ENCODE results near the gene DOCK9.

Gene DOCK9

GRCh38 chr13:98959291-98959690, 18.6 kb downstream of the DOCK9 start:
- H3K27me3 ChIP-seq (replicated peaks; ENCODE audit: control insufficient read depth, insufficient read depth, low read length): no peaks in the 10 kb centered on the region
- no peaks in the 10 kb centered on the region for H3K36me3 ChIP-seq (ENCODE audit: control insufficient read depth, insufficient read depth, low read length, severe bottlenecking)
- H3K9ac ChIP-seq (ENCODE audit: low read length): no peak overlapping the region
- no peaks in the 10 kb centered on the region for H3K9me3 ChIP-seq (ENCODE audit: control insufficient read depth, low read length)
- H3K4me1 ChIP-seq (ENCODE audit: control insufficient read depth, insufficient read depth, low read length): no peaks in the 10 kb centered on the region
- no peak overlapping the region for H3K4me3 ChIP-seq (ENCODE audit: low read length)
- DNase-seq (ENCODE audit: low read depth): no peak

- no peaks in the 10 kb centered on the region for H3K36me3 ChIP-seq (ENCODE audit: control insufficient read depth, insufficient read depth, low read length, severe bottlenecking)
- no peak overlapping the region for H3K4me3 ChIP-seq (ENCODE audit: low read length)
- H3K9ac ChIP-seq (ENCODE audit: low read length): no peak overlapping the region
- no peak for DNase-seq (ENCODE audit: low read depth)
- H3K4me1 ChIP-seq (ENCODE audit: control insufficient read depth, insufficient read depth, low read length): no peaks in the 10 kb centered on the region
- H3K9me3 ChIP-seq (ENCODE audit: control insufficient read depth, low read length): no peaks in the 10 kb centered on the region
- H3K27me3 ChIP-seq (replicated peaks; ENCODE audit: control insufficient read depth, insufficient read depth, low read length): no peaks in the 10 kb centered on the region
Measured at GRCh38 chr13:98958443-98958794, 19.4 kb downstream of the DOCK9 start.

GRCh38 chr13:98957731-98958442, 20.0 kb downstream of the DOCK9 start:
- no peak for DNase-seq (ENCODE audit: low read depth)
- no peaks in the 10 kb centered on the region for H3K27me3 ChIP-seq (replicated peaks; ENCODE audit: control insufficient read depth, insufficient read depth, low read length)
- H3K9me3 ChIP-seq (ENCODE audit: control insufficient read depth, low read length): no peaks in the 10 kb centered on the region
- H3K4me1 ChIP-seq (ENCODE audit: control insufficient read depth, insufficient read depth, low read length): no peaks in the 10 kb centered on the region
- no peak overlapping the region for H3K9ac ChIP-seq (ENCODE audit: low read length)
- H3K36me3 ChIP-seq (ENCODE audit: control insufficient read depth, insufficient read depth, low read length, severe bottlenecking): no peaks in the 10 kb centered on the region
- no peak overlapping the region for H3K4me3 ChIP-seq (ENCODE audit: low read length)

GRCh38 chr13:98955336-98955735, 22.5 kb downstream of the DOCK9 start:
- H3K9ac ChIP-seq (ENCODE audit: low read length): no peak overlapping the region

GRCh38 chr13:98954313-98954712, 23.6 kb downstream of the DOCK9 start:
- Histone ChIP-seq H3K36me3 (ENCODE audit: control insufficient read depth, insufficient read depth, low read length, severe bottlenecking) (no peaks in the 10 kb centered on the region), H3K9me3 (ENCODE audit: control insufficient read depth, low read length) (no peaks in the 10 kb centered on the region), H3K4me3 (ENCODE audit: low read length) (no peak overlapping the region), H3K9ac (ENCODE audit: low read length) (no peak overlapping the region), H3K27me3 (replicated peaks; ENCODE audit: control insufficient read depth, insufficient read depth, low read length) (no peaks in the 10 kb centered on the region), H3K4me1 (ENCODE audit: control insufficient read depth, insufficient read depth, low read length) (no peaks in the 10 kb centered on the region)
- no peak for DNase-seq (ENCODE audit: low read depth)

More at GRCh38 chr13:98955336-98955735, 22.5 kb downstream of the DOCK9 start:
- no peaks in the 10 kb centered on the region for H3K27me3 ChIP-seq (replicated peaks; ENCODE audit: control insufficient read depth, insufficient read depth, low read length)
- DNase-seq (ENCODE audit: low read depth): no peak
- no peak overlapping the region for H3K4me3 ChIP-seq (ENCODE audit: low read length)
- no peaks in the 10 kb centered on the region for H3K36me3 ChIP-seq (ENCODE audit: control insufficient read depth, insufficient read depth, low read length, severe bottlenecking)
- no peaks in the 10 kb centered on the region for H3K9me3 ChIP-seq (ENCODE audit: control insufficient read depth, low read length)
- H3K4me1 ChIP-seq (ENCODE audit: control insufficient read depth, insufficient read depth, low read length): no peaks in the 10 kb centered on the region

GRCh38 chr13:98951266-98951665, 26.6 kb downstream of the DOCK9 start:
- no peaks in the 10 kb centered on the region for H3K36me3 ChIP-seq (ENCODE audit: control insufficient read depth, insufficient read depth, low read length, severe bottlenecking)
- H3K9me3 ChIP-seq (ENCODE audit: control insufficient read depth, low read length): no peaks in the 10 kb centered on the region
- DNase-seq (ENCODE audit: low read depth): no peak
- H3K4me1 ChIP-seq (ENCODE audit: control insufficient read depth, insufficient read depth, low read length): no peaks in the 10 kb centered on the region
- H3K9ac ChIP-seq (ENCODE audit: low read length): no peak overlapping the region
- H3K27me3 ChIP-seq (replicated peaks; ENCODE audit: control insufficient read depth, insufficient read depth, low read length): no peaks in the 10 kb centered on the region
- H3K4me3 ChIP-seq (ENCODE audit: low read length): no peak overlapping the region

- no peak overlapping the region for H3K9ac ChIP-seq (ENCODE audit: low read length)
- no peaks in the 10 kb centered on the region for H3K4me1 ChIP-seq (ENCODE audit: control insufficient read depth, insufficient read depth, low read length)
- DNase-seq (ENCODE audit: low read depth): no peak
- no peaks in the 10 kb centered on the region for H3K27me3 ChIP-seq (replicated peaks; ENCODE audit: control insufficient read depth, insufficient read depth, low read length)
- H3K4me3 ChIP-seq (ENCODE audit: low read length): no peak overlapping the region
- H3K36me3 ChIP-seq (ENCODE audit: control insufficient read depth, insufficient read depth, low read length, severe bottlenecking): no peaks in the 10 kb centered on the region
- no peaks in the 10 kb centered on the region for H3K9me3 ChIP-seq (ENCODE audit: control insufficient read depth, low read length)
Measured at GRCh38 chr13:98950705-98951104, 27.2 kb downstream of the DOCK9 start.

- H3K9ac ChIP-seq (ENCODE audit: low read length): no peak overlapping the region
- no peak for DNase-seq (ENCODE audit: low read depth)
- no peaks in the 10 kb centered on the region for H3K27me3 ChIP-seq (replicated peaks; ENCODE audit: control insufficient read depth, insufficient read depth, low read length)
- no peaks in the 10 kb centered on the region for H3K36me3 ChIP-seq (ENCODE audit: control insufficient read depth, insufficient read depth, low read length, severe bottlenecking)
- no peak overlapping the region for H3K4me3 ChIP-seq (ENCODE audit: low read length)
- peaks cover 6% of the 10 kb centered on the region for H3K4me1 ChIP-seq (ENCODE audit: control insufficient read depth, insufficient read depth, low read length)
- H3K9me3 ChIP-seq (ENCODE audit: control insufficient read depth, low read length): no peaks in the 10 kb centered on the region
Measured at GRCh38 chr13:98947925-98948324, 29.9 kb downstream of the DOCK9 start.

GRCh38 chr13:98945863-98946605, 31.8 kb downstream of the DOCK9 start:
- H3K4me1 ChIP-seq (ENCODE audit: control insufficient read depth, insufficient read depth, low read length): peaks cover 11% of the 10 kb centered on the region
- DNase-seq (ENCODE audit: low read depth): no peak
- H3K27me3 ChIP-seq (replicated peaks; ENCODE audit: control insufficient read depth, insufficient read depth, low read length): no peaks in the 10 kb centered on the region
- no peaks in the 10 kb centered on the region for H3K9me3 ChIP-seq (ENCODE audit: control insufficient read depth, low read length)
- H3K4me3 ChIP-seq (ENCODE audit: low read length): no peak overlapping the region
- no peak overlapping the region for H3K9ac ChIP-seq (ENCODE audit: low read length)
- no peaks in the 10 kb centered on the region for H3K36me3 ChIP-seq (ENCODE audit: control insufficient read depth, insufficient read depth, low read length, severe bottlenecking)

GRCh38 chr13:98944336-98944735, 33.5 kb downstream of the DOCK9 start:
- Histone ChIP-seq H3K27me3 (replicated peaks; ENCODE audit: control insufficient read depth, insufficient read depth, low read length) (no peaks in the 10 kb centered on the region), H3K9me3 (ENCODE audit: control insufficient read depth, low read length) (no peaks in the 10 kb centered on the region), H3K4me3 (ENCODE audit: low read length) (no peak overlapping the region), H3K4me1 (ENCODE audit: control insufficient read depth, insufficient read depth, low read length) (peaks cover 26% of the 10 kb centered on the region), H3K9ac (ENCODE audit: low read length) (no peak overlapping the region), H3K36me3 (ENCODE audit: control insufficient read depth, insufficient read depth, low read length, severe bottlenecking) (no peaks in the 10 kb centered on the region)
- DNase-seq (ENCODE audit: low read depth): peak; percentile 10

- H3K4me3 ChIP-seq (ENCODE audit: low read length): no peak overlapping the region
- no peaks in the 10 kb centered on the region for H3K27me3 ChIP-seq (replicated peaks; ENCODE audit: control insufficient read depth, insufficient read depth, low read length)
- DNase-seq (ENCODE audit: low read depth): no peak
- no peak overlapping the region for H3K9ac ChIP-seq (ENCODE audit: low read length)
- no peaks in the 10 kb centered on the region for H3K36me3 ChIP-seq (ENCODE audit: control insufficient read depth, insufficient read depth, low read length, severe bottlenecking)
- no peaks in the 10 kb centered on the region for H3K9me3 ChIP-seq (ENCODE audit: control insufficient read depth, low read length)
- H3K4me1 ChIP-seq (ENCODE audit: control insufficient read depth, insufficient read depth, low read length): peaks cover 26% of the 10 kb centered on the region
Measured at GRCh38 chr13:98942997-98943396, 34.9 kb downstream of the DOCK9 start.

All from adipocyte (in vitro differentiated cells).